Middle frontal gyrus (tissue), 1 donor: ENCODE data around the gene ROGDI.
A peak's percentile ranks its signal among the peaks of the same experiment; 100 is the strongest.

Experiments used
- DNase-seq: peaks from one replicate; pipeline ENCODE4 v3.0.0-alpha.2; 2015; ENCODE audit warnings: low spot score; ENCODE audit errors: extremely low spot score

The ROGDI gene

DNA sequence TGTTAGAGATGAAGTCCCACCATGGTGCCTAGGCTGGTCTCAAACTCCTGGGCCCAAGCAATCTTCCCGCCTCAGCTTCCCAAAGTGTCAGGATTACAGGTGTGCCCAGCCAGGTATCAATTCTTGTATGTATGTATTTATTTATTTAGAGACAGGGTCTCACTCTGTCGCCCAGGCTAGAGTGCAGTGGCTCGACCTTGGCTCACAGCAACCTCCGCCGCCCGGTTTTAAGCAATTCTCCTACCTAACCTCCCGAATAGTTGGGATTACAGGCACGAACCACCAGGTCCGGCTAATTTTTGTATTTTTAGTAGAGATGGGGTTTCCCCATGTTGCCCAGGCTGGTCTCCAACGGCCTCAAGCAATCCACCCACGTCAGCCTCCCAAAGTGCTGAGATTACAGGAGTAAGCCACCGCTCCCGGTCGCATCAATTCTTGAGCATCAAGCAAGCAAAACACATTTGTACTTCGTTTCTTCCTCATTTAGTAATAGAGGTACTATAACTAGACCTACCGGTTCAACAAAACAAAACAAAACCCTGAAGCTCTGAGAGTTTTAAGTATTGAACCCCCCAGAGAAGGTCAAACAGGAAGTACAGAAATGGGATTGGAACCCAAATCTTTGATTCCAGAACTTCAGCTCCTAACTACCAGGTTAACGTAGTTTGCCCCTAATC, 34.4 kb downstream of the ROGDI start:
- no peak for DNase-seq

DNA sequence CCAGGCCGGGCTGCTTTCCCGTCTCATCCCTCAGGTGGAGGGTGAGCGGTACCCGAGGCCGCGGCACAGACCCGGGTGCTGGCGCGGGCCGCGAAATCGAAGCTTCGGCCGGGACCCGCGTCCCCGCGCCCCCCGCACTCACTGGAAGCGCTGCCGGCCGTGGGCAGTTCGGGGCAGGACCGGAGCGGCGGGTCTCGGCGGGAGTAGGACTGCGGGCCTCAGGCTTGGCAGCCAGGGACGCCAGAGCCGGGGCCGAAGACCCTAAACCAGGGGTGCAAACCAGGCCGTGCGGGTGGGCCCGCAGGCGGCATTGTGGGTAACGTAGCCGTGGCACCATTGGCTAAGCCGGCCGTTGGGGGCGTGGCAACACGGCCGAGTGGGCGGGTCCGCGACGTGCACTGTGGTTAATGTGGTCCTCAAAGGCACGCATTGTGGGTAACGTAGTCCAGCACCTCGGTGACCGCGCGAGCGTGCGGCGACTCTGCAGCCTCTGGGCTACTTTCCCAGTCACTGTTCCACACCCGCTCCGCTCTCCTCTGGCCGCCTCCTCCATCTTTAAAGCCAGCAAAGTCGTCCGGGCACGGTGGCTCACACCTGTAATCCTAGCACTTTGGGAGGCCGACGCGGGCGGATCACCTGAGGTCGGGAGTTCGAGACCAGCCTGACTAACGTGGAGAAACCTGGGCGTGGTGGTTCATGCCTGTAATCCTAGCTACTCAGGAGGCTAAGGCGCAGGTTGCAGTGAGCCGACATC, 35.4 kb downstream of the ROGDI start, which contains the start of gene ZNF500:
ZNF500 (minus strand) TSS at position 288 of the 754 bp plus-strand sequence. CDS start 1,184 bp downstream, outside the sequence.
- peak; percentile 95 for DNase-seq

DNA sequence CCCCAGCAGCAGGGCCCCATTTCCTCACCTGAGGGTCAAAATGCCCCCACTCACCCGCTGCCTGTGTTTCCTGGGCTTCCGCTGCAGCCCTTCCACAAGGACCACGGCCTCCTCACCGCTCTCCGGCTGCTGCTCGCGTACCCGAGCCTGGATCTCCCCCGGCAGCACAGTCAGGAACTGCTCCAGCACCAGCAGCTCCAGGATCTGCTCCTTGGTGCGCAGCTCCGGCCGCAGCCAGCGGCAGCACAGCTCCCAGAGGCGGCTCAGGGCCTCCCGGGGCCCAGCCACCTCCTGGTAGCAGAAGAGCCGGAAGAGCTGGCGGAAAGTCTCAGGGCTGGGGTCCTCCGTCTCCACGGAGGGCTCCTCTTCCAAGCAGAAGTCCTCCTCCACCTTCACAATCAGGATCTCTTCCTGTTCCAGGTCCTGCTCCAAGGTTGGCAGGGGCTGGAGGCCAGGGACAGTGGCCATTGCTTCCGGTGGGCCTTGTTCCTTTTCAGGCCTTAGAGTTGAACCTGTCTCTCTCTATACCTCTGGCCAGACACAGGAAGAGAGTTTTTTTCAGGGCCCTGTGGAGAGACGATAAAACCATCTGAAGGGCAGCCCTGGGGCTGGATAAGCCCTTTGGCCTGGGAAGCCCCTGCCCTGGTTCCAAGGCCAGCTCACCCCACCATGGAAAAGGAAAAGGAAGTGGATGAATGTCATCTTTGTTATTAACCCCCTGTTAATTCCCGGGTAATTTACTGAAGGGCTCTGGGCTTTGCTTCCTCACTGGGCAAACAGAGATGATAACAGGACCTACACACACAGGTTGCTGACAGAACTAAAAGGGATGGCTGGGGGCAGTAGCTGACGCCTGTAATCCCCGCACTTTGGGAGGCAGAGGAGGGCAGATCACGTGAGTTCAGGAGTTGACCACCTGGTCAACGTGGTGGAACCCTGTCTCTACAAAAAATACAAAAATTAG, 36.6 kb downstream of the ROGDI start:
- DNase-seq = no peak

DNA sequence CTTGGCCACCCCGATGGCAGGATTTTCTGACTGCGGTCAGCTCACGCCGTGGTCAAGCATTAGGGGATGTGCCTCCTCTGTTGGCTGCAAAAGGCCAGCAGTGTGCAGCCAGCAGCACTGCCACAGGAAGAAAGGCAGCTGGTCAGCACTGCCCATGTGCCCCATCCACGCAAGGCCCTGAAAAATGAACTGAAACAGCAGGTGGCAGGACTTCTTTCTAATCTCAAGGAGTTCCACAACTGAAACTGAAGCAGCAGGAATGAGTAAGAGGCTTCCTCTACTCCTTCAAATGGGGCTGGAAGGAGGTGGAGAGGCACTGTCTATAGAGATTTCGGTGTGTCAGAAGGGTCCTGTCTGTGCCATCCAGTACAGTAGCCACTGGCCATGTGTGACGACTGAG, 38.6 kb downstream of the ROGDI start:
- DNase-seq = no peak

DNA sequence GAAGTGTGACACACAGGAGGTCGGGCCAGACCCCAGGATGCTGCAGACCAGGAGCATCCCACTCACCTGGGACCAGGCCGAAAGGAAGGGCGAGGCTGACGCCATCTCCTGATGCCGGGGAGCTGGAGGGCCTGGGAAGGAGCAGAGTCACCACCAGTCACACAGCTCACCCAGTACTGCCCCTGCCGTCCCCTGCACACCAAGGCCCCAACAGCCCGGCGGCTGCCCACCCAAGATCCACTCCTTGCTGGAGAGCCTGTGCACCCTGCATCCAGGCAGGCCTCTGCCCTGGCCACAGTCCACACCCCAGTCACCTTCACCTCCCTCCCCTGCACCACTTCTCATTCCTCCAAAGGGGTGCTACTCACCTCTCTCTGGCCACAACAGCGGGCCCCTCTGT, 40.2 kb downstream of the ROGDI start:
- DNase-seq = no peak

DNA sequence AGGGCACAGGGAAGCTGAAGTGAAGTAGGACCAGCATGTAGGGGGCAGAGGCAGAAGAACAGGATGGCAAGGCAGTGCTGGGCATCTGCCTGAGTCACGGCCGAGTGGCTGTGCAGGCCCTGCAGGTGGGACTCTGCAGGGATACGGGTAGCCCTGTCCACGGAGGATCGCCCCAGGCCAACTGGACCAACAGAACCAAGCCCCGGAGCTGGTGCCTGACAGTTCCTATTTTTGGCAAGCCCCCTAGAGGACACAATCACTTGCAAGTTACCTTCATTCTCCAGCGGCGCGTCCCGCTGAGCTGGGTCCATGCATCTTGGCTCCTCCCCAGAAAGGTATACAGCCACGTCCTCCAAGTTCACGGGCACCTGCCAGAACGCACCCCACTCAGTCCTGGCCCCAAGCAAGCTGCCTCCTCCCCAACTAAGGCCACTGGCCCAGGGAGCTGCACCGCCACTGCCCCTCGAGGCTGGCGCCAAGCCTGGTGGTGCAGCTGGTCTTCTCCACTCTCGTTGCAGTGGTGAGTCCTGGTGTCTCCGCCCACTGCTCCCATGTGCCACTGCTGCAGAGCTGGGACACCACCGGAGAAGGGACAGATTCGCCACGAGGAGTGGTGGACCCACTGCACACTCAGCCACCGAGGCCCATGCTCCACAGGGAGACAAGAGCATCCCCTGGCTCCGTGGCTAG, 42.1 kb downstream of the ROGDI start:
- no peak for DNase-seq

DNA sequence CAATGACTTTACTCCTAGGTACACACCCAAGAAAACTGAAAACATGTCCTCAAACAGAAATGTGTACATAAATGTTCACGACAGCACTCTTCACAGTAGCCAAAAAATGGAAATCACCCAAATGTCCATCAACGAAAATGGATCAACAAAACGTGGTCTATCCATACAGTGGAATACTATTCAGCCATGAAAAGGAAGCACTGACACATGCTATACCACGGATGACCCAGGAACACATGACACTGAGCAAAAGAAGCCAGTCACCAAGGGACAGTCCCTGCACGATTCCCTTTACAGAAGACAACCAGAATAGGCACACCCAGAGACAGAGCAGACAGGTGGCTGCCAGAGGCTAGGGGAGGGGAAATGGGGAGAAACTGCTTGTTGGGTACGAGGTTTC, 46.7 kb downstream of the ROGDI start:
- no peak for DNase-seq

DNA sequence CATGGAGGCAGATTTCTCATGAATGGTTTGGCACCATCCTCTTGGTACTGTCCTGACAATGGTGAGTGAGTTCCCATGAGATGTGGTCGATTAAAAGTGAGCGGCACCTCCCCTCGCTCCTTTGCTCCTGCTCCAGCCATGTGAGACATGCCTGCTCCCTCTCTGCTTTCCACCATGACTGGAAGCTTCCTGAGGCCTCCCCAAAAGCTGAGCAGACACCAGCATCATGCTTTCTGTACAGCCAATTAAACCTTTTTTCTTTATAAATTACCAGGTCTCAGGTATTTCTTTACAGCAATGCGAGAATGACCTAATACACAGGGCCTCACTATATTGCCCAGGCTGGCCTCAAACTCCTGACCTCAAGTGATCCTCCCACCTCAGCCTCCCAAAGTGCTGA, 47.6 kb downstream of the ROGDI start:
- no peak for DNase-seq

DNA sequence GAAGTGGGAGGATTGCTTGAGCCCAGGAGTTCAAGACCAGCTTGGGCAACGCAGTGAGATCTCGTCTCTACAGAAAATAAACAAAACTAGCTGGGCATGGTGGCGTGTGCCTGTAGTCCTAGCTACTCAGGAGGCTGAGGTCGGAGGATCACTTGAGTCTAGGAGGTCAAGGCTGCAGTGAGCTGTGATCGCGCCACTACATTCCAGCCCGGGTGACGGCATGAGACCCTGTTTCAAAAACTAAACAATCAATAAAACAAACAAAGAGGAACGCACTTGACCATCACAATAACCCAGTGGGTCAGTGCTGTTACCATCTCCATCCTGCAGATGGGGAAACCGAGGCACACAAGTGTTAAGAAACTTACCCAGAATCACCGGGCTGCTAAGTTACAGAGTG, 49.2 kb downstream of the ROGDI start:
- DNase-seq = no peak

DNA sequence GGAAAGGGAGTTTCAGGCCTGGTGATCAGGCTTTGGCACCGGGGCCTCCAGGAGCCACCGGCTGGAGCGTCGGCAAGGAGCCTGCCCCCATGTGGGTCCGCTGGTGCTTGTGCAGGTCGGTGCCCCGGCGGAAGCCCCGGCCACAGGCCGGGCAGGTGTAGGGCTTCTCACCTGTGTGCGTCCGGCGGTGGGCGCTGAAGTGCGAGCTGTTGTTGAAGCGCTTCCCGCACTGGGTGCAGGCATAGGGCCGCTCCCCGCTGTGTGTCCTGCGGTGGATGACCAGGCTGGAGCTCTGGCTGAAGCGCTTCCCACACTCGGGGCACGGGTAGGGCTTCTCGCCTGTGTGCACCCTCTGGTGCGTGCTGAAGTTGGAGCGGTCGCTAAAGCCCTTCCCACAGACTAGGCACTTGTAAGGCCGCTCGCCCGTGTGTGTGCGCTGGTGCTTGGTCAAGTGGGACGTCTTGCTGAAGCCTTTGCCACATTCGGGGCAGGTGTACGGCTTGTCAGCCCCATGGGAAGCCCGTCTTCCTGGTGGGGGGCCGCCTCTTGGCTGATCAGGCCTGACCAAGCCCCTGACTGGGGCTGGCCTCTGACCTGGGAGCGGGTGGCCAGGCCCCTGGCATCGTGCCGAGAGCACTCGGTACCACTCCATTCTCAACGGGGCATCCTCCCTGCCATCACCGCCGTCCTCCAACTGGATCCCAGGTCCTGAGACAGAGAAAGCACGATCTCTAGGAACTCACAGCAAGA, 49.9 kb downstream of the ROGDI start:
- DNase-seq = no peak

DNA sequence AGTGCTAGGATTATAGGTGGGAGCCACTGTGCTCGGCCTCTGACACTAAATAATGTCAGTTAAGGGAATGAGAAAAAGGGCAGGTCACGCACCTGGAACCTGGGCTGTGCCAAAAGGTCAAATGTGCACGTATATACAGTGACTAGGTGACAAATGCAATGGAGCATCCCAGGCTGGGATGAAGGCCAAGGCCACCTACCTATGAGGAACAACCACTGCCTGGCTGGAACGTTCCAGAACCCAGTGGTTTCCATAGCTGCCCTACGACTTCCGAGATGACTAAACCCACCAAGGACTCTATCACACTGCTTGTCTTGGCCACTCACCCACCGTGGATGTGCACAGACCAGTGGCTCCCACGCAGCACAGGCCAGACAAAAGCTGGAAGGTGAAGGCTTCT, 51.5 kb downstream of the ROGDI start:
- DNase-seq = no peak

DNA sequence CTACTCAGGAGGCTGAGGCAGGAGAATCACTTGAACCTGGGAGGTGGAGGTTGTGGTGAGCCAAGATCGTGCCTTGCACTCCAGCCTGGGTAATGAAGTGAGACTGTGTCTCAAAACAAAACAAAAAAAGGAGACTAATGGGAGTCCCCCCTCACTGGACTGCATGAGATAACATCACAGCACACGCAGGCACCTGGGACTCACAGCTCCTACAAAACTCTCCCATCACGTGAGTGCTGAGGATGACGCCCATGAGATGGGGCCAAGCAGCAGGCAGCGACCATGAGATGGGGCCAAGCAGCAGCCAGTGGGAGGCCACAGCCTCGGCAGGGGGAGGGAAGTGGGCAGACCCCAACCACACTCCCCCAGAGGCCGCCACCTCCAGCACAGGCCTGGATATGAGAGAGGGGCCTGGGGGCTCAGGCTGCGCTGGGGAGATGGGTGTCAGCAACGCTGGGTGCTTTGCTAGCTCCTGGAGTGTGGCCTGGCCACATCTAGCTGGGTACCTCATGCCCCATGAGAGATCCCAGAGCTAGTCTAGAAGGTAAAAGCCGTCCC, 52.7 kb downstream of the ROGDI start:
- DNase-seq = no peak

DNA sequence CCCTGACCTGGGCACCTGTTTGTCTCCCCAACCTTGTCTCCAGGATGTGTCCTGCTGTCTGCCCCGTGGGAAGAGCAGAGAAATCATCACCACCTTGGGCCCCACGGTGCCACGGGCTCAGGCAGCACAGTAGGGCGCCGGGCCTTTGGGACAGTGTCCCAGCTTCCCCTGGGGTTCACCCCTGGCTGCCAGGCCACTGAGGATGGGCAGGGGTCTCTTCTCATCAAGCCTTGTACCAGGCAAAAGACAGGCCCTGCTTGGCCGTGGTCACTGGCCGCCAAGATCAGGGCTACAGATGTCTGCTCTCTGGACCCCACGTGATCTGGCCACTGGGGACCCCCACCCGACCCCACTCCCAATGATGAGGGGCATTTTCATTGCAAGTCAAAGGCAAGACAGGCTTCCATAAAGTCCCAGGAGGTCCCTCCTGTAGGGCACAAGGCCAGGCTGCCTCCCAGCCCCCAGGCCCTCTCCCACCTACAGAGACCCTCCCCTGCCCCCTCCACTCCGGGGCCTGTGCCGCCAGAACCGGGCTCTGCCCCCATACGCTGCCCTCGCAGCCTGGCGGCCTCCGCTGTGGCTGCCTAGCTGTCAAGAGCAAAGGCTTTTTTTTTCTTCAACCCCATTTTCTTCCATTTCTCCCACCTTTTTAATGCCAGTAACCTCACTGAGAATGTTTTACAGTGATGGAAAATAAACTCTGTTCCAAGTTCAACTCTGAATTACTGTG, 53.6 kb downstream of the ROGDI start:
- no peak for DNase-seq

DNA sequence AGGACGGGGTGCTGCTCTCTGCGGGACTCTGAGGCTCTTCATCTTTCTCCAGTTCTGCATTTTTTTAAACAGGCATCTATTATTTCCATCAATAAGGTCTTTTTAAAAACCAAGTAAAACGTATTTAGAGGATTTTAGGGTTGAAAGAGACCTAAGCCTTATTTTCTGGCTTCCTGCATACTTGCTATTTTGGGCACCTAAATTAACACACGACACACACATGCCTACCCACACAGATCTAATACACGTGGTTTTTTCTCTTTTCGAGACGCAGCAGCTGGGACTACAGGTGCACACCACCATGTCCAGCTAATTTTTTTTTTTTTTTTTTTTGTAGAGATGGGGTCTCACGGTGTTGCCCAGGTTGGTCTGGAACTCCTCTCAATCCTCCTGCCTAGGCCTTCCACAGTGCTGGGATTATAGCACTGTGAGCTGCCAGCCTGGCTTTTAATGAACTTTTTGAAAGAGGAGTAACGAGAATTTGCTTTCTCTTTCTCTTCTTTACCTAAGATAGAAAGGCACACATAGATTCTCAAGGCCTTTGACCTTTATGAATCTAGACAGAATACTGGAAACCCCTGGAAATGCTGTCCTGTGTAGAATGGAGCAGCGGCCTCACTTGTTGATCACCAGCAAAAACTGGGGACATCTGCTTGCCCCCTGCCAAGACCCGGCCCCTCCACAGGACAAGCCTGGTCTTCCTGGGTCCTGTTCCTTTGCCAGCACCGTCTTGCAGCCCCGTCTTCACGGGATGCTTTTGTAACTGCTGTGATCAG, 54.3 kb downstream of the ROGDI start:
- DNase-seq = no peak

DNA sequence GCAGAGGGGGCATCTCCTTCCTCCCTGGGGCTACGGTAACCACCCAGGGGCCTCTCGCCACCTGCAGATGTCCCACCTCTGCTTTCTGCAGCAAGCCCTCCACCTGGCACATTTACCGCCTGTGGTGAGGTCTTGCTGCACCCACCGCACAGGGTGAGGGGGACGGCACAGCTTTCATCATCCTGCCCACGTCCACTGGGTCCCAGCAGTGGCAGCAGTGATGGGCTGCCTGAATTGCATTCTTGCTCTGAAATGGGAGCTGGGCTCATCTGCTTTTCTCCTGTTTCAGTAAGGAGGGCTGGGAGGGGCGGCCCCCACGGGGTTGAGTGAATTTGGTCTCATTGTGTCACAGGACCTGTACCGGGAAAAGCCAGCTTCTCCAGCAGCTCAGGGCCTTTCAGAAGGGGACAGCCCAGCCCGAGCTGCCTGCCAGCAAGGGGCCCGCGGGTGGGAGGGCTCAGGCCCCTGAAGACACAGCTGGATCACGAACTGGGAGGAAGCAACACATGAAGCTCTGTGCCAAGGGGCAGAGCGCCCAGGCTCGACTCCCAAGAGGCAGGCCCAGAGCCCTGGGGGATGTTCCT, 55.4 kb downstream of the ROGDI start:
- no peak for DNase-seq
